ENCODE data around the gene RPH3AL.

Gene RPH3AL

DNA sequence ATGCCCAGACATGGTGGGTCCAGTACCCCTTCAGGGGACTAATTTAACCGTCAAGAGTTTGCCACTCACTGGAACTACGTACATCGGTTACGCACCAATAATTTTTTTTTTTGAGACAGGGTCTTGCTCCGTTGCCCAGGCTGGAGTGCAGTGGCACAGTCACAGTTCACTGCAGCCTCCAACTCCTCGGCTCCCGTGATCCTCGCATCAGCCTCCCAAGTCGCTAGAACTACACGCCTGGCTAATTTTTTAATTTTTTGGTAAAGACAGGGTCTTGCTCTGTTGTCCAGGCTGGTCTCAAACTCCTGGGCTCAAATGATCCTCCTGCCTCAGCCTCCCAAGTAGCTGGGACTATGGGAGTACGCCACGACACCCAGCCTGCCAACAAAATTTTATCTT is 15.6 kb downstream of the RPH3AL start:
- in situ Hi-C loops (cut with MboI; ENCODE audit: low sequenced_read_pairs) = no loop called here

DNA sequence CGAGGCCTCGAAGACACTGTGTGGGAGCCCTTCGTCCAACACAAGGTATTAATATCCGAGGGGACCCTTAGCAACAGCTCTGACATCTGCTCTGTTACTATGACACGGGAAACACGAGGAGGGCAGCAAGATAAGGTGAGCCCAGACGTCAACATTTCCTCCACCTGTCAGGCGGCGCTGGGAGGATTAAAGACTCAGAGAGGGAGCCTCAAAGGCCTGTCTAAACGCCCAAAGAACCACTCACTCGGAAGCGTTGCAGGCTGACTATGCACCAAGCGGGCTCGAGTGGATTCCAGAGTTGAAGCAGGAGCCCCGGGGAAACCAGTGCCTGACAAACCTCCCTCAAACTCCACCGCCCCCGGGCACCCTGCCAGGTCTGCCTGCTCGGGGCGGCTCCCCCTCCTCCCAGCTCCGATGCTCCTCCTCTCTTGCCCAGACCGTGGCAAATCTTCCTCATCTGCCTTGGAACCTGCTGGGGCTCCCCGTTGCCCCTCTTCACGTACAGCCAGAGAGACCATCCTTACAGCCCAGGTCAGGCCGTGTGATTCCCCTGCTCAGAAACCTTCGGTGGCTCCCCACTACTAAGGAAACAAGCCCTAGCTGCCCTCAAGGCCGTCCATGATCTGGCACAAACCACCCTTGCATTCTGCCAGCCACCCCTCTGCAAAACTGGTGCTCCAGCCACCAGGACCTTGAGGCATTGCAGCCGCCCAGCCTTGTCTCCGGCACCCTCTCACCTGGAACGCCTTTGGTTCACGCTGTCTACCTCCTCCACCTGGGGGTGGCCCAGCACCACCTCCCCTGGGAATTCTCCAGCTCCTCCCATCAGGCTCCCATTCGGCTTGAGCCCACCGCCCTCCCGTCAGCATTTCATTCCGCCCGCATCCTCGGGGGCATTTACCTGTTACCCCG is 16.2 kb downstream of the RPH3AL start:
- in situ Hi-C loops (cut with MboI; ENCODE audit: low sequenced_read_pairs) = no loop called here

DNA sequence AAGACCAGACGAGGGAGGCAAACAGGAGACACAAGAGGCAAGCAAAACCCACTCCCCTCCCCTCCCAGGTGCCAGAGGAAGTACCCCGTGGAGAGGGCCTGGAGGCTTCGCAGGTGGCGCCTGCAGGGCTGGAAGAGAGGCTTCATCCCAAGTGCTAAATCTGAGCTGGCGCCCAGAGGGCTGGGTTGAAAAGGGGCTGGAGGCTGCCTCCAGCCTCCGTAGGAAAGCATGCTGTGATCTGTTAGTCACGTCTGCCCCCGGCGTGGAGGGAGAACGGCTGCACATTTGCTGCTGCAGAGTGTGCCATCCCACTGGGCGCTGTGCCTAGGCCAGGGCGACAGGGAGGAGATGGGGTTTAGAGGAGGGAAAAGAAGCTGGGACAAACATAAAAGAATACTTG is 16.9 kb downstream of the RPH3AL start:
- in situ Hi-C loops (cut with MboI; ENCODE audit: low sequenced_read_pairs) = no loop called here

DNA sequence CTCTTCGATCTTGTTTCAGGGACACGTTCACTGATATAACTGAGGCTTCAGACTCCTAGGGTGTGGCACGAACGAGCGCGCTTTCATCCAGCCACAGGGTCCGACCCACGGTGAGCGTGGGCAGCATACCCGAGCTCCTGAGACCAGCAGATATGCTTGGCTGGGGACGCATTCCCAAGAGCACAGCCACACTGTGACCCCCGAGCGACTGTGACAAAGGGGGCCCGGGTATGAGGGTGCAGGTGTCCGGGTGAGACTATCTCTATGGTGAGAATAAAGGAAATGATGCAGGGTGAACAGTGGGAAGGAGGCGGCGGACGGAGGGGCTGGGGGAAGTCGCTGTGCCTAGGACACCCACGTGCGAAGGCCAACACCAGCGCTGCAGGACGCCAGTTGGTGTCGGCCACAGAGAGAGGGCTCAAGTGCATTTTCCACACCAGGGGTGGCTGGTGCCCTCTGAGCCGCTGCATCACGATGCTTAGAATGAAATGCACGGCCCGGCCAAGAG is 17.6 kb downstream of the RPH3AL start:
- in situ Hi-C loops (cut with MboI; ENCODE audit: low sequenced_read_pairs) = no loop called here

DNA sequence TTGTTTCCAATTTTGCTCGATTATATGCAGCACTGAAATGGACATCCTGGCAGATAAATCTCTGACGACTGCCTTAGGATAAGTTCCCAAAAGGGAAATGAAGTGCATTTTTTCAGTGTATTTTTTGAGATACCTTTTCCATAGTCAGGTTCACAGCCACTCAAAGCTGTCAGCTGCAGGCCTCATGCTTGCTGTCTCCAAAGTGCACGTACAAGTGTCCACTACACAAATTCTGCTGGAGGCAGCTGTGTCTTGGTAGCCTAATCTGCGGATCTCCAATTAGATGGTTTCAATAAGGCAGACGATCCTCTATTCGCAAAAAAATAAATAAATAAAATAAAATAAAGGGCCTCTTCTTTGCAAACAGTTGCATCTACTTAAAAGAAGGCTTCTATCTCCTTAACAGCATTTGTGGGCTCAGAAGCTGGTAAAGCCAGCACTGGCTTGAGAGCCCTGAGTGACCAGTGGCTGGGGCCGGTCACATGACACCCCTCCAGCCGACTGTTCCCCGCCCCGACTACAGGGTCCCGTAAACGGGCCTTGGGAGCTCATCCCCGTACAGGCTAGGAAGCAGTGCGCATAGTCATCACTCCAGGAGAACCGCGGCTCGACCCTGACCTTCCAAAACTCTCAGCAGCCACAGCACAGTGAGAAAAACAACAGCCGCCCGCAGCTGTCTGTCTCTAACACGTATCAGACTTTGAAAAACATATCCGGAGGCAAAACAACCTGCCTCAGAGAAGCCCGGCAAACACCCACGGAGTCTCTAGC is 18.8 kb downstream of the RPH3AL start:
- in situ Hi-C loops (cut with MboI; ENCODE audit: low sequenced_read_pairs) = no loop called here

DNA sequence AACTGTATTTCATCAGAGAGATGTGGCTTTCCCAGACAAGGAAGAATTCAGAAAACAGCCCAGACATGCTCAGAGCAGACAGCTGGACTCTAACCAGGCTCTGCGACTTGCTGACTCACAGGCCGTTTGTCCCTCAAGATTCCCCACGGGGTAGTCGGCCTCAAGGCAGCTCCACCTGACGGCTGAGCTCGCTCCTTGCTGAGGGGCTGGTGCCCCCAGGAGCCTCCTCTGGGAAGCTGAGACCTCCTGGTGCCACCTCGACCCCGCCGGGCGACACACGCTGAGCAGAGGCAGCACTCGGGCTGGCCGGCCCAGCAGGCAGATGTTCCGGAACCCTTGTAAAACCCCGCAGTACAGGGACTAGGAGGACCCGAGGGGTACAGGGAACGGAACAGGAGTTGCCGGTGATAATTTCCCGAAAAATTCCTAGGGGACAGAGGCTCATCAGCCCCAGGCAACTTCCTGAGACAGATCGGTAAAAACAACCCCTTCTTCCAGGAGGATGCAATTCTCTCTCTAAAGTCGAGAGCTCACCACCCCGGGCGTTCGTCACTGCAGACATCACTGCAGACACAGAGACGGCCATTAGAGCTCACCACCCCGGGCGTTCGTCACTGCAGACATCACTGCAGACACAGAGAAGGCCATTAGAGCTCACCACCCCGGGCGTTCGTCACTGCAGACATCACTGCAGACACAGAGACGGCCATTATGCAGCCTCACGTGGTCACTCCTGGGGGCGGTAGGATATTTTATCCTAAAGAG is 19.9 kb downstream of the RPH3AL start:
- in situ Hi-C loops (cut with MboI; ENCODE audit: low sequenced_read_pairs) = no loop called here

DNA sequence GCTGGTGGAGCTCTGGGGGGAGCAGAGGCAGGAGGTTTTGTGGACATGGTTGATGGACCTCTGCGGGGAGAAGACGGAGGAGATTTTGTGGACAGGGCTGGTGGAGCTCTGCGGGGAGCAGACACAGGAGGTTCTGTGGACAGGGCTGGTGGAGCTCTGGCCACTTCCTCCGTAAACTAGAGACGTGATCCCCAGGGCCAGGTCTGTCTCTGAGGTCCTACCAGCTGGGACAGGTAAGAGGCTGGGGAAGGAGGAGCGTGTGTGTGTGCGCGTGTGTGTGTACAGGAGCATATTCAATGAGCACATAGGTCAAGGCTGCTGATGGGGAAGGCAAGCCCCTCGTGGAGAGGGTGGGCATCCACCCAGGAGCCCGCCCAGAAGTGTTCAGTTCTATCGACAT is 20.6 kb downstream of the RPH3AL start:
- in situ Hi-C loops (cut with MboI; ENCODE audit: low sequenced_read_pairs) = no loop called here

DNA sequence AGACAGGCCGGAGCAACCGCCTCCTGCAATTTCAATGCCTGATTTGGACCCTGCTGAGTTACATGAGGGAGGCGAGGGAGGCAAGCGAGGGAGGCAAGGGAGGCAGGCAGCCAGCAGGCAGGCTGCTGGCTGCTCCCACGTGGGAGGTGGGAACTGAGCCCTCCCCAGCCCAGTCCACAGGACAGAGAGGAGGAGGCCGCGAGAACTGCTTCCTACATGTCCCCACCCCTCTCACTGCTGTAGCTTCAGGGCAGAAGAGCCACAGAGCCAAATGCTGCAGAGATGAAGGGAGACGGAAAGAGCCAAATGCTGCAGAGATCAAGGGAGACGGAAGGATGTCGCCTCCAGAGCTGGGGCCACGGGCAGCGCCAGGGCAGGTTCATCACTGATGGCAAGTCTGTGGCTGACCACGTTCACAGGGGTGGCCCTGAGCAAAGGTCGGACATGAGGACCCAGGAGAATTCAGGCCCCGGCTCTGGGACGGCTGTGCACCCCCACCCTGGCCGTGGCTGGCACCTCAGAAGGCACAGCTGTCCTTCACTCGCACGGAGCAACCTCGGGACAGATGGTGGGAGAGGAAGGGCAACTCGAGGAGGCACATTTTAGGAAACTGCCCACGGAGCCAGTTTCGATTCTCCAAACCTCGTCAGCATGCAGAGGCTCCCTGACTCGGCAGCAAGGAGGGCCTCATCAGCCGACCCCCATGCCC is 21.5 kb downstream of the RPH3AL start:
- in situ Hi-C loops (cut with MboI; ENCODE audit: low sequenced_read_pairs) = no loop called here

DNA sequence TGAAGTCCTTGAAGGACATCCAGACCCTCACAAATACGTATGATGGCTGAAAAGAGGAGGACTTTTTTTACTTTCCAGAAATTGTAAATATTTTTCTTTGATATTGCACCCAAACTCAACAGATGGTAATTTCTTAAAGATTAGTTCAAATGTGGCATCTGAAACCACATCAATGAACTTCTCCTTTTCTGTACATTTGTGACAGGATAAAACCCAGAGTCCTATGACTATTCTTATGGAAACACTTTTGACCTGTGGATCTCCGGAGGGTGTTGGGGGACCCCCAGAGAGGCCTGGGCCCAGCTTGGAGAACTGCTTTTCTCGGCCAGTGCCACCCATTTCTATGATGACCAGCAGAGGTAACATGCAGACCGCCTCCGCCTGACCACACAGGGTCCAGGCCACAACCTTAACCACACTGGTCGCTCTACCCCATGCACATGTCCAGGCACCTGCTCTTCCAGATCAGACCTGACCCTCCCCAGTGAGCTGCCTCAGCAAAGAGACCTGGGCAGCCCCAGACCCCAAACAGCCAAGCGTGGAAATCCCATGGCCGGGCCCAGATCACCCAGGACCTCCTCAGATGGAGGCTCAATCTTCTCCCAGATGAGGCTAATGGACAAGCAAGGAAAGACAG is 22.7 kb downstream of the RPH3AL start:
- in situ Hi-C loops (cut with MboI; ENCODE audit: low sequenced_read_pairs) = no loop called here

DNA sequence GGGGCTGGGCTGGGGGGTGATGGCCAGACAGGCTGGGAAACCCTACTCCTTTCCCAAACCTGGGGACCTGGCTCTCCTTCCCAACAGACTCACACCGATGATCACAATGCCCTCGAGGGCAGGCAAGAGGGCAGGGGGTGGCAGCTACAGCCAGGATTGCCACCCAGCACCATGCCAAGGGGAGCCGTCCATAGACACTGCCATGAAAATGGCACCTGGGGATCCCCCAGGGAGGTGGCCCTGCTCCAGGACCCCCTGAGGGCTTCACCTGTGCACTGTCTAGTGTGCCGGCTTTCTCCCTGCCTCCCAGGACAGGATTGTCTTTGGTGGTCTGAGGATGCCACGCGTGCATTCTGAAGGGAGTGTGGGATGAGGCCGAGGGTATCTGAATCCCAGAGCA is 24.6 kb downstream of the RPH3AL start:
- in situ Hi-C loops (cut with MboI; ENCODE audit: low sequenced_read_pairs) = no loop called here

DNA sequence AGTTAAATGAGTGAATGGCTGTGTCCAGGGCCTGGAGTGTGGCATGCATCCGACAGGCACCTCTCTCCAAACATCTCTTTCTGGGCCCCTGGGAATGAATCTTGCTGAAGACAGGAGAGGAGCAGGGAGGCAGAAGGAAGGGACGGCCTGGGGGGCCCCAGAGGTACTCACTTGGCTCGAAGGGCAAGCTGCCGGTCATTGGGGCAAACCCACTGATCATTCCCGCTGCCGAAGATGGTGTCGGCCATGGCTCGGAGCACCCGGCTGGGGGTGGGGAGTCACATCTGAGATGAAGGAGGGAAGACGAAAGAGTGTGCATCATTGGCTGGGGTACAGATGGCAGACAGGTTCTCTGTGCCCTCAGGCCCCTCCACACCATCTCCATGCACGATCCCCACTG is 25.3 kb downstream of the RPH3AL start:
- in situ Hi-C loops (cut with MboI; ENCODE audit: low sequenced_read_pairs) = no loop called here

DNA sequence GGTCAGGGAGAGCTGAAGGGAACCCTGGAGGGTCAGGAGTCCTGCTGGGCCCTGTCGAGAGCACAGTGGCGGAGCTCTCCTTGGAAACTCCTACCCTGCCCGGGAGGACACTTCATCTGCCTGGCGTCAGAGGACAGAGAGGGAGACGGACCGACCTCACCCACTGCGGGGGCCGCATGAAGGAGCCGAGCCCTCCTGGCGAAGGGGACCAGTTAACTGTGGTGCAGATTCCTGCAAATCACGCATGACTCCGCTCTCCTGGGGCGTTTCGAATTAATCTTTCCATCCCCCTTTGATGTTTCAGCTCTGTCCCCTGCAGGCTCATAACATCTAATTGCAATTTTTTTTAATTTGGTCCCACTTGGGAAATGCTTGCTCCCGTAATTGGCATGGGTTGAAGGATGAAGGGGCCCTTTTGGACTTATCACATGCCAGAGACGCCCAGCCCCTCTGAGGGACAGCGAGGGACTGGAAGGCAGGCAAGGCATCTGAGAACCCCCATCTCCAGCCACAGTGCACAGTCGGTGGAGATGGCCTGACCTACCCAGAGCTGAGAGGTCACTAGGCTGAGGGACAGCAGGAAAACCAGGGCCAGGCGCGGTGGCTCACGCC is 26.5 kb downstream of the RPH3AL start:
- in situ Hi-C loops (cut with MboI; ENCODE audit: low sequenced_read_pairs) = no loop called here

DNA sequence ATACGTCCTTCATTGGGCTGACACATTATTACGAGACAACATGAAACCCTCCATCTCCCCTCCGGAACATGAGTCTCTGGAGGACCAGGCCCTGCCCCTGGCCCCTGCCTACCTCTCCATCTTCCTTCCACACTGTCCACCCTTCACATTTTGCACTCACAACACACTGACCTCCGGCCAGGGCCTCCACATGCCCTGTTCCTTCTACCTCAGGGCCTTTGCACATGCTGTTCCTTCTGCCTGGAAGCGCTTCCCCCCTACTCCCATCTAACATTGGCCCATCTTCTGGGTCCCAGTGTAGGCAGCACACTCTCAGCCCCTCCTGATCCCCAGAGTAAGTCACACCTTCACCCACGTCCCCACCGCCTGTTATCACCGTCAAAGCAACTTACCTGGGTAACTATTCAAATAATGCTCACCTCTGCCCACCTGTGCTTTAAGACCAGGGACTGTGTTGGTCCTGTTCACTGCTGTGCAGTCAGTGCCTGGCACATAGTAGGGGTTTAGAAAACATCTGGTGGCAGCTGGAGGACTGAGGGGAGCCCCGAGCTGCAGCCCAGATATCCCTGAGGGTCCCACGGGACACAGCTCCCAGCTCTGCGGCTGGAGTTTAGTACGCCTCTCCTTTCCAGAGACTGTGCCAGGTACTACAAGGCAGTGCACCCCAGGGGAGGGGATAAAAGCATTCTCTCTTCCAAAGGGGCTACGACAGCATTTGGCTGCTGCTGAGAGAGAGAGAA is 27.2 kb downstream of the RPH3AL start:
- in situ Hi-C loops (cut with MboI; ENCODE audit: low sequenced_read_pairs) = no loop called here

DNA sequence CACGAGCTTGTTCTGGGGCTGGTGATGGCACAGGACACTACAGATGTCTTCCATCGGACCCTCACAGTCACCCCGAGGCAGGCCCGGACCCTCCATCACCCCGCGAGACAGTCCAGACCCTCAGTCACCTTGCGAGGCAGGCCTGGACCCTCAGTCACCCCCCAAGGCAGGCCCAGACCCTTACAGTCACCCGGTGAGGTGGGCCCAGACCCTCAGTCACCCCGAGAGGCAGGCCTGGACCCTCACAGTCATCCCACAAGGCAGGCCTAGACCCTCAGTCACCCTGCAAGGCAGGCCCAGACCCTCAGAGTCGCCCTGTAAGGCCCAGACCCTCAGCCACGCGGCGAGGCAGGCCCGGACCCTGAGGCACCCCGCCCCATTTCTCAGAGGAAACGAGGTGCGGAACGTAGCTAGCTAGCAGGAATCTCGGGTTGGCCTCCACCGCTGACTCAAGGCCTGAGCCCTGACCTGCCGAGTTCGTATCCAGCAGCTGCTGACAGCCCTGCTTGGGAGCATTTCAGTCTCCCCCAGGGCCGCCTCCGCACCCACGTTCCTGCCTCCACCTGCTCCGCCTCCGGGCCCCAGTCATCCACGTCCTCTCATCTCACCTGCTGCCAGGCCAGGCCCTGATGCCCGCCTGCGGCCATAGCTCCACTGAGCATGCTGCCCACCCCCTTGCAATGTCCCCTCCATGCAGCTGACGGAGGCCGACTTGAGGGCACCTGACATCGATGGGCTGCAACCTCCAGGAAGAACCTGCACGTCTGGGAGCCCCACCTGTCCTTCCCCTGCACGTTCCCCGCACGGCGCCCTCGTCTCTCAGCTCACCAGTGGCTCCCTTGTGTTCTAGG is 28.7 kb downstream of the RPH3AL start:
- in situ Hi-C loops (cut with MboI; ENCODE audit: low sequenced_read_pairs) = no loop called here

DNA sequence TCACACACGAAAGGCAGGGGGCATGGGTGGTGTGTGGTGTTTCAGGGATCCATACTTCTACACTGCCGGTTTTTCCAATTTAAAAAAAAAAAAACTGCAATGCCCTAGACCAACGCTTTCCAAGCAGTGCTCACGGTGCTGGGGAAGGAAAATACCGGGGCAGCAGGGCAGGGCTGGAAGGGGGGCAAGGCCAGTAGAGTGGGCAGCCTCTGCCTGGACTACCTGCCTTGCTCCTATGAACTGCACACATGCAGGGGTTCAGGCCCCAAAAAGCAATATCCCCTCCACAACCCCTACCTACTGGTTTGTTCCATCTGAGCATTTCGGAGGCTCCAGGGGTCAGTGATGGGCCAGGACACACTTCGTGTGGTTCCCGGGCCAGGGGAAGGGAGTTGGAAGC is 29.4 kb downstream of the RPH3AL start:
- in situ Hi-C loops (cut with MboI; ENCODE audit: low sequenced_read_pairs) = no loop called here

DNA sequence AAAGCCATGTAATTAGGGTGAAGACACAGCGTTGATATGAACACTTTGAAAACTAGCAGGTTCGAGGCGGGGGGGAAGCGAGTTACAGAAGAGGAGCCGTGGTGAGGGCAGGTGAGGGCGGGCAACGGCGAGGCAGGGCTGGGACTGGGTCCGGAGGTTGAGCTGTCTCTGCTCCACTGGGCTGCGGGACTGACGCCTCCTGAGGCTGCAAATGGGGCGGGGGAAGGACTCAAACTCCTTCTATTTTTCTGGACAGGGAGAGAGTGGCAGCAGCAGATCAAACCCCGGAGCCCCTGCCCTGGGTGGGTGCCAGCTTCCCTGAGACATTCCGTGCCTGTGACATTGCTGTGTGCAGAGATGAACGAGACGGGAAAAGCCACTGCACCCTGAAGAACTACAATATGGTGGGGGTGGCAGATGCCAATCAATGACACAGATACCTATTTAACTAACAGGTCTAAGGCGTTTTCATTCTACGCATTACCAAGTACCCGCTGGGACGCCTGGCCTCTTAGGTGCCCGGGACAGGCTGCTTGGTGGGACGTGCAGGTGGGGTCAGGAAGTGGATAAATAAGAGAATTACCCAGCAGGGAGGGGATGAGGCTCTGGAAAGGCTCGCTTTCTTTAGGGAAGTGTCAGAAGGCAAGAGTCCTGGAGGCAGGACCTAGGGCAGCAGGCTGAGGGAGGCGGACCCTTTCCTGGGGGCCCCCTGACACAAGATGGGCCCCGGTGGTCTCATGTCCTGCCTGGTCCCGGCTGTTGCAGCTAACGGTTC is 30.4 kb downstream of the RPH3AL start:
- in situ Hi-C loops (cut with MboI; ENCODE audit: low sequenced_read_pairs) = no loop called here

DNA sequence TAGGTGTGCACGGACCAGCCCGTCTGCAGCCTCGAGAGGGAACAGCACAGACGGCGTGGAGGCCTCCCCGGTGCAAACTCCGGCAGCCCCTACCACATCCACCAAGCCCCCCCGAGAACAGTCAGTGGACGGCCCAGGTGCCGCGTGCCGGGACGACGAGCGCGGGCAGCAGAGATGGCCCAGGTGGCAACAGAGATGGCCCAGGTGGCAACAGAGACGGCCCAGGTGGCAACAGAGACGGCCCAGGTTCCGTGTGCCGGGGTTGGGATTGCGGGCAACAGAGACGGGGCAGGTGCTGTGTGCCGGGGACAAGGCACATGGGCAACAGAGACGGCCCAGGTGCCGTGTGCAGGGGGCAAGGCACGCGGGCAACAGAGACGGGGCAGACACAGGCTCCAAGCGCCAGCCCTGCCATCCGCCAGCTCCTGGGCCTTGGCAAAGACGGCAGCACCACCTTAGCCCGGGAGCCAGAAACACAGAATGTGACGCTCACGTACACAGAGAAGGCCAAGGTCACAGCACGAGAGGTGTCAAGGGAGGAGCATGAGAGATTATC is 31.1 kb downstream of the RPH3AL start:
- in situ Hi-C loops (cut with MboI; ENCODE audit: low sequenced_read_pairs) = no loop called here
